NCI-H446 treated with DMSO at 0.1 percent for 48 hours (cell line): Measurements from ENCODE around the gene OR2A5.
"Not testable (repeated sequence)": the region's sequence is repeated elsewhere in the genome, so short reads cannot be mapped to it uniquely, and the experiment has no call there.

Source experiments
- DNase-seq: peaks from one replicate; lab custom pipeline; 2025; lab: John Stamatoyannopoulos, UW

The OR2A5 gene

GRCh38 chr7:144048648-144049047 is at the start of gene OR2A5:
TSS of gene OR2A5 (plus strand) at chr7:144048948. CDS start at chr7:144050402, 1,454 bp downstream.
- DNase-seq = no peak

GRCh38 chr7:144000020-144000419 is 48.7 kb upstream of the OR2A5 start, which contains the start of gene OR6B1:
TSS of gene OR6B1 (plus strand) at chr7:144000320. CDS start at chr7:144003997, 3,677 bp downstream.
- DNase-seq = no peak

GRCh38 chr7:144001543-144001942 is 47.2 kb upstream of the OR2A5 start:
- DNase-seq = no peak

GRCh38 chr7:144004703-144005102 is 44.0 kb upstream of the OR2A5 start:
- DNase-seq = no peak

- no peak for DNase-seq
Measured at GRCh38 chr7:144006029-144006691, 42.6 kb upstream of the OR2A5 start.

- no peak for DNase-seq
Measured at GRCh38 chr7:144006692-144007042, 42.1 kb upstream of the OR2A5 start.

- DNase-seq = no peak
Measured at GRCh38 chr7:144009361-144009760, 39.4 kb upstream of the OR2A5 start.

GRCh38 chr7:144010061-144010460 is 38.7 kb upstream of the OR2A5 start:
- DNase-seq = not testable (repeated sequence)

GRCh38 chr7:144010821-144011220 is 37.9 kb upstream of the OR2A5 start:
- DNase-seq = not testable (repeated sequence)

- DNase-seq = no peak
Measured at GRCh38 chr7:144011458-144012230, 37.1 kb upstream of the OR2A5 start.

GRCh38 chr7:144018065-144018464 is 30.7 kb upstream of the OR2A5 start:
- DNase-seq = no peak

GRCh38 chr7:144019457-144019856 is 29.3 kb upstream of the OR2A5 start:
- no peak for DNase-seq

- no peak for DNase-seq
Measured at GRCh38 chr7:144020340-144020739, 28.4 kb upstream of the OR2A5 start.

GRCh38 chr7:144022169-144022568 is 26.6 kb upstream of the OR2A5 start:
- no peak for DNase-seq

GRCh38 chr7:144023171-144023827 is 25.4 kb upstream of the OR2A5 start:
- DNase-seq = no peak

GRCh38 chr7:144024213-144024612 is 24.5 kb upstream of the OR2A5 start:
- no peak for DNase-seq

GRCh38 chr7:144026203-144026883 is 22.4 kb upstream of the OR2A5 start:
- DNase-seq = no peak

GRCh38 chr7:144027070-144027469 is 21.7 kb upstream of the OR2A5 start:
- no peak for DNase-seq

GRCh38 chr7:144027974-144028373 is 20.8 kb upstream of the OR2A5 start:
- no peak for DNase-seq

- DNase-seq = no peak
Measured at GRCh38 chr7:144028547-144028946, 20.2 kb upstream of the OR2A5 start.

- DNase-seq = no peak
Measured at GRCh38 chr7:144032516-144032915, 16.2 kb upstream of the OR2A5 start.

- DNase-seq = no peak
Measured at GRCh38 chr7:144032985-144033709, 15.6 kb upstream of the OR2A5 start.
